HL-60 (cell line): ENCODE data around the gene CREB5.

Experiments used
- CTCF ChIP-seq: IDR thresholded peaks from one replicate; pipeline ENCODE4 v1.5.1; 2011; ENCODE audit warnings: low read length, control low read depth, inconsistent platforms; ENCODE audit not compliant: insufficient read depth
- POLR2AphosphoS5 ChIP-seq: IDR thresholded peaks from 2 replicates; pipeline ENCODE4 v1.6.1; 2012; ENCODE audit warnings: low read depth

DNA sequence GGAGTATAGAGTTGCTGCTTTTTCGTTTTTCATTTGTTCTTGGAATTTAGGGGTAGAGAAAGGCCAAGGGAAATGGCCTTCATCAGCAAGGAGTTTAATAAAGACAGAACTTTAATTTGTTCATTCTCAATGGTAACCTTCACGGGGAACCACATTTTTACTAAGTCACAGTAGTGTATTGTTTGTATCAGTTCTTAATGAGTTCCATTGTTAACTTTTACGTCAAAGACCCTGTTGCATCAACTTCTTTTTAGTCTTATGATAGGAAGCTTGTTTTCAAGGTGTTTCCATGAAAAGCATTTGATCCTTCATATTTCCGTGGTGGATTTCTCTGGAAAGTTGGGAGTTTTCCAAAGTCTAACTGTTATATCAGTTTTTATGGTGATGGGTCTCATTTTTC lies 169.9 kb downstream of the CREB5 start:
- TF ChIP-seq CTCF (no peak), POLR2AphosphoS5 (no peak)
